Measurements from ENCODE around the gene TTC19. TPM values are rescaled to one million over a fixed set of nuclear protein-coding genes. Genes with fewer than 3 reads are reported as not detected.
"Not testable (repeated sequence)": the region's sequence is repeated elsewhere in the genome, so short reads cannot be mapped to it uniquely, and the experiment has no call there.

The TTC19 gene
- total RNA-seq, 6 donors from 2014 or later = 33.2 to 229 (median 92.9) TPM

DNA sequence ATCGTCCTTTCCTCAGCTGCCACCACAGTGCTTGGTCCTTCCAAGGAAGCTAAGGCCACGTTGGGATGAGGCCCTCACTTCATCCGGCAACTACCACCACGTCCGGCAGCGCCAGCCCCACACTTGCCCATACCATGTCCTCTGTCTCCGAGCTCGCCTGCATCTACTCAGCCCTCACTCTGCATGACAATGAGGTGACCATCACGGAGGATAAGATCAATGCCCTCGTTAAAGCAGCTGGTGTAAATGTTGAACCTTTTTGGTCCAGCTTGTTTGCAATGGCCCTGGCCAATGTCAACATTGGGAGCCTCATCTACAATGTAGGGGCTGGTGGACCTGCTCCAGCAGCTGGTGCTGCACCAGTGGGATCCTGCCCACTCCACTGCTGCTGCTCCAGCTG, 44.9 kb downstream of the TTC19 start:
- Histone ChIP-seq H3K9me3 (no peaks in the 10 kb centered on the region), H3K4me1 (no peaks in the 10 kb centered on the region), H3K27me3 (no peaks in the 10 kb centered on the region), H3K27ac (no peak overlapping the region), H3K4me3 (no peak overlapping the region), H3K36me3 (peaks cover 9 to 100% (median 53%) of the 10 kb centered on the region in 4 donors)
- 90 to 91% methylated on average over 10 of the region's 10 CpGs for WGBS, 2 donors
- no peak for DNase-seq
- peak in 1 of 2 donors; percentile 36 for ATAC-seq (ENCODE audit: low FRiP score in 2 of 2)
- TF ChIP-seq EP300 (IDR thresholded peaks at IDR 0.05) = no peak
- TF ChIP-seq, protein P1, sequence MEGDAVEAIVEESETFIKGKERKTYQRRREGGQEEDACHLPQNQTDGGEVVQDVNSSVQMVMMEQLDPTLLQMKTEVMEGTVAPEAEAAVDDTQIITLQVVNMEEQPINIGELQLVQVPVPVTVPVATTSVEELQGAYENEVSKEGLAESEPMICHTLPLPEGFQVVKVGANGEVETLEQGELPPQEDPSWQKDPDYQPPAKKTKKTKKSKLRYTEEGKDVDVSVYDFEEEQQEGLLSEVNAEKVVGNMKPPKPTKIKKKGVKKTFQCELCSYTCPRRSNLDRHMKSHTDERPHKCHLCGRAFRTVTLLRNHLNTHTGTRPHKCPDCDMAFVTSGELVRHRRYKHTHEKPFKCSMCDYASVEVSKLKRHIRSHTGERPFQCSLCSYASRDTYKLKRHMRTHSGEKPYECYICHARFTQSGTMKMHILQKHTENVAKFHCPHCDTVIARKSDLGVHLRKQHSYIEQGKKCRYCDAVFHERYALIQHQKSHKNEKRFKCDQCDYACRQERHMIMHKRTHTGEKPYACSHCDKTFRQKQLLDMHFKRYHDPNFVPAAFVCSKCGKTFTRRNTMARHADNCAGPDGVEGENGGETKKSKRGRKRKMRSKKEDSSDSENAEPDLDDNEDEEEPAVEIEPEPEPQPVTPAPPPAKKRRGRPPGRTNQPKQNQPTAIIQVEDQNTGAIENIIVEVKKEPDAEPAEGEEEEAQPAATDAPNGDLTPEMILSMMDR (IDR thresholded peaks at IDR 0.05) = no peak
- no peak for TF ChIP-seq POLR2AphosphoS5 (IDR thresholded peaks at IDR 0.05)
- TF ChIP-seq POLR2A (IDR thresholded peaks at IDR 0.05) = no peak

DNA sequence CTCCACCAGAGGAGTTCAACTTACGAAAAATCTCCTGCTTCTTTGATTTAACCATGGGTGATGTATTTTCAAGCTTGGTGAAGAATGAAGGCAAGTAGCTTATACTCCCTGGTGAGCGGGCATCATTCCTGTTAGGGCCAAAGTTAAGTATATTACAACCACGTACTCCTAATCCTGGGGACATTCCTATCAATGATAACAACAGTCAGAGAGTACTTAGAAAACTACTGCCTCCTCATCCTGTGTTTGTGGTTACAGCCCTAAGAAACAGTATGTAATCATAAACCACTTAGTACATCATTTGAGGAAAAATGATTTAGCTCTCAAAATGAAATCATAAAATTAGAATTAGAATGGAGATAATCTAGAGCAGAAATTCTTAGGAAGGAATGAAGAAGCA, 47.3 kb downstream of the TTC19 start:
- Histone ChIP-seq H3K4me3 (no peak overlapping the region), H3K4me1 (no peaks in the 10 kb centered on the region), H3K9me3 (no peaks in the 10 kb centered on the region), H3K27me3 (no peaks in the 10 kb centered on the region), H3K36me3 (peaks cover 9 to 85% (median 47%) of the 10 kb centered on the region in 4 donors), H3K27ac (no peak overlapping the region)
- DNase-seq (no peak), ATAC-seq (ENCODE audit: low FRiP score in 2 of 2) (no peak)
- WGBS, 2 donors = 86 to 94% methylated on average over 3 of the region's 3 CpGs
- TF ChIP-seq, protein P1 (IDR thresholded peaks at IDR 0.05) = no peak
- no peak for TF ChIP-seq POLR2A (IDR thresholded peaks at IDR 0.05)
- TF ChIP-seq POLR2AphosphoS5 (IDR thresholded peaks at IDR 0.05) = no peak
- no peak for TF ChIP-seq EP300 (IDR thresholded peaks at IDR 0.05)

DNA sequence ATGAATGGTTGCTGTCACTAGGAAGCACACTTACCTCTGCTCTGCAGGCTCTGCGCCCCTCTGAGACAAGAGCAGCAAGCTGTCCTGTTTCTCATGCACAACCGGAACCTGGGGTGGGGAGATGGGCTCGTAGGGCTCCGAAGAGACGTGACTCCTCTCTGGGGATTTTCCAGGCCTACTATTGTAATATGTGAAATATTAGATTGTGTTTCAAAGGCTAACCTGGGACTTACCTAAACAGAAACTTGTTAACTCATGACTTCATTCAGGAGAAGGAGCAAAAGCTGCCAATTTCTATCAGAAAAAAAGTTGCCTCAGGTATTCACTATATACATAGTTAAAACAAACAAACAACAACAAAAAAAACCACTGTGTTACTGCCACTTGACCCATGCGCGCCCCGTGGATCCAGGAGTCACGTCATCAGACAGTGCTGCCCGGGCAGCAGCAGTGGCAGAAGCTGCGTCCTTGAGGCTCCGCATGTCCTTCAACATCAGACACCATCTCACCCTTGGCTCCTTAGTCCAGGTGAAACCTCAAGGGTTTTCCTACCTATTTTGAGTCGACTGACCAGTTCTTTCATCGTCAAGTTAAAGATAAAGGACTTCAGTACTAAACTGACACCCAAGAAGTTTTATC, 49.3 kb downstream of the TTC19 start:
- Histone ChIP-seq H3K27me3 (no peaks in the 10 kb centered on the region), H3K4me1 (peaks cover 0 to 4% (median 1%) of the 10 kb centered on the region in 4 donors), H3K27ac (no peak overlapping the region), H3K4me3 (no peak overlapping the region), H3K36me3 (peaks cover 7 to 77% (median 41%) of the 10 kb centered on the region in 4 donors), H3K9me3 (no peaks in the 10 kb centered on the region)
- DNase-seq = no peak
- TF ChIP-seq EP300 (IDR thresholded peaks at IDR 0.05) (no peak), POLR2A (IDR thresholded peaks at IDR 0.05) (no peak), POLR2AphosphoS5 (IDR thresholded peaks at IDR 0.05) (no peak)
- TF ChIP-seq, protein P1 (IDR thresholded peaks at IDR 0.05) = no peak
- no peak for ATAC-seq (ENCODE audit: low FRiP score in 2 of 2)
- WGBS, 2 donors = 77 to 80% methylated on average over 14 of the region's 14 CpGs

DNA sequence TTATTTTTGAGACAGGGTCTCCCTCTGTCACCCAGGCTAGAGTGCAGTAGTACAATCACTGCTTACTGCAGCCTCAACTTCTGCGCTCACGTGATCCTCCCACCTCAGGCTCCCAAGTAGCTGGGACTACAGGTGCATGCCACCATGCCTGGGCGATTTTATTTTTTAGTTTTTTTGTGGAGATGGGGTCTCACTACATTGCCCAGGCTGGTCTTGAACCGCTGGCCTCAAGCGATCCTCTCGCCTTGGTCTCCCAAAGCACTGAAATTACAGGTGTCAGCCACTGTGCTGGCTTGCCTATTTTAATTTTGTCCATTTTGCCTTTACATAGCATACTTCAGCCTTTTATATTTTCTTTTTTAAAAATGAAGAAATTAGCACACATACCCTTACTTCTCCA, 51.2 kb downstream of the TTC19 start:
- Histone ChIP-seq H3K4me1 (peaks cover 0 to 4% (median 1%) of the 10 kb centered on the region in 4 donors), H3K36me3 (peaks cover 7 to 77% (median 28%) of the 10 kb centered on the region in 4 donors), H3K9me3 (no peaks in the 10 kb centered on the region), H3K27ac (no peak overlapping the region), H3K4me3 (no peak overlapping the region), H3K27me3 (no peaks in the 10 kb centered on the region)
- DNase-seq = no peak
- ATAC-seq (ENCODE audit: low FRiP score in 2 of 2) = no peak
- TF ChIP-seq POLR2AphosphoS5 (IDR thresholded peaks at IDR 0.05) (no peak), POLR2A (IDR thresholded peaks at IDR 0.05) (no peak), EP300 (IDR thresholded peaks at IDR 0.05) (no peak)
- TF ChIP-seq, protein P1 (IDR thresholded peaks at IDR 0.05) = no peak
- WGBS, 2 donors = 96 to 98% methylated on average over 6 of the region's 6 CpGs

DNA sequence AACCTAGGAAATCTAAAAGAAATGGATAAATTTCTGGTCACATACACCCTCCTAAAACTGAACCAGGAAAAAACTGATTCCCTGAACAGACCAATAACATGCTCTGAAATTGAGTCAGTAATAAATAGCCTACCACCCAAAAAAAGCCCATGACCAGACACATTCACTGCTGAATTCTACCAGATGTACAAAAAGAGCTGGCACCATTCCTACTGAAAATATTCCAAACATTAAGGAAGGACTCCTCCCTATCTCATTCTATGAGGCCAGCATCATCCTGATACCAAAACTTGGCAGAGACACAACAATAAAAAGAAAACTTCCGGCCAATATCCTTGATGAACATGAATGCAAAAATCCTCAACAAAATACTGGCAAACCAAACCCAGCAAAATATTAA, 52.9 kb downstream of the TTC19 start:
- WGBS, 2 donors = 58 to 84% methylated on average over 1 of the region's 1 CpG
- DNase-seq = no peak
- no peak overlapping the region for H3K27ac ChIP-seq
- no peaks in the 10 kb centered on the region for H3K27me3 ChIP-seq
- TF ChIP-seq EP300 (IDR thresholded peaks at IDR 0.05) (no peak), POLR2AphosphoS5 (IDR thresholded peaks at IDR 0.05) (no peak), POLR2A (IDR thresholded peaks at IDR 0.05) (no peak)
- TF ChIP-seq, protein P1 (IDR thresholded peaks at IDR 0.05) = no peak
- H3K36me3 ChIP-seq = peaks cover 10 to 77% (median 31%) of the 10 kb centered on the region in 4 donors
- no peak for ATAC-seq (ENCODE audit: low FRiP score in 2 of 2)
- no peak overlapping the region for H3K4me3 ChIP-seq
- H3K9me3 ChIP-seq = no peaks in the 10 kb centered on the region
- peaks cover 0 to 4% (median 1%) of the 10 kb centered on the region in 4 donors for H3K4me1 ChIP-seq

DNA sequence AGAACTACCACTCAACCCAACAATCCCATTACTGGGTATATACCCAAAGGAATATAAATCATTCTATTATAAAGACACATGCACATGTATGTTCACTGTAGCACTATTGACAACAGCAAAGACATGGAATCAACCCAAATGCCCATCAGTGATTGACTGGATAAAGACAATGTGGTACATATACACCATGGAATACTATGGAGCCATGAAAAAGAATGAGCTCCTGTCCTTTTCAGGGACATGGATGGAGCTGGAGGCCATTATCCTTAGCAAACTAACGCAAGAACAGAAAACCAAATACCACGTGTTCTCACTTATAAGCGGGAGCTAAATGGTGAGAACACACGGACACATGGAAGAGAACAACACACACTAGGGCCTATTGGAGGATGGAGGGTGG, 55.5 kb downstream of the TTC19 start:
- not testable (repeated sequence) for H3K27ac ChIP-seq; H3K9me3 ChIP-seq; DNase-seq; H3K4me3 ChIP-seq; ATAC-seq (ENCODE audit: low FRiP score in 2 of 2); H3K4me1 ChIP-seq; H3K27me3 ChIP-seq
- 71 to 75% methylated on average over 4 of the region's 4 CpGs for WGBS, 2 donors
- H3K36me3 ChIP-seq = peaks cover 20 to 79% (median 30%) of the 10 kb centered on the region in 4 donors

All from upper lobe of left lung (tissue), 6 donors.